Embryonic facial prominence (tissue), 1 donor: ENCODE data around the gene HSD17B2.
A peak's percentile ranks its signal among the peaks of the same experiment; 100 is the strongest.
"Not testable (repeated sequence)": the region's sequence is repeated elsewhere in the genome, so short reads cannot be mapped to it uniquely, and the experiment has no call there.

Experiments used
- DNase-seq: peaks from one replicate; pipeline ENCODE4 v3.0.0-alpha.2; 2016; ENCODE audit errors: extremely low spot score

Gene HSD17B2

GRCh38 chr16:82034981-82035612 lies at the start of gene HSD17B2:
Gene HSD17B2, plus strand, starts transcription at chr16:82035253. Its CDS starts 172 bp downstream, at chr16:82035425.
- no peak for DNase-seq

GRCh38 chr16:81987121-81987520 lies 47.9 kb upstream of the HSD17B2 start:
- DNase-seq: no peak

- no peak for DNase-seq
These were observed 47.3 kb upstream of the HSD17B2 start for GRCh38 chr16:81987706-81988105.

- no peak for DNase-seq
These were observed 42.2 kb upstream of the HSD17B2 start for GRCh38 chr16:81992859-81993258.

- no peak for DNase-seq
These were observed 40.6 kb upstream of the HSD17B2 start for GRCh38 chr16:81994485-81994884.

- DNase-seq: no peak
These were observed 39.4 kb upstream of the HSD17B2 start for GRCh38 chr16:81995651-81996050.

GRCh38 chr16:81996664-81997509 lies 38.2 kb upstream of the HSD17B2 start:
- no peak for DNase-seq

- DNase-seq: no peak
These were observed 37.3 kb upstream of the HSD17B2 start for GRCh38 chr16:81997738-81998137.

- no peak for DNase-seq
These were observed 32.2 kb upstream of the HSD17B2 start for GRCh38 chr16:82002831-82003230.

GRCh38 chr16:82004601-82005000 lies 30.5 kb upstream of the HSD17B2 start:
- DNase-seq: no peak

- DNase-seq: no peak
These were observed 29.8 kb upstream of the HSD17B2 start for GRCh38 chr16:82005027-82005830.

GRCh38 chr16:82006036-82006435 lies 29.0 kb upstream of the HSD17B2 start:
- DNase-seq: no peak

- DNase-seq: no peak
These were observed 27.9 kb upstream of the HSD17B2 start for GRCh38 chr16:82007189-82007588.

GRCh38 chr16:82008957-82009592 lies 26.0 kb upstream of the HSD17B2 start:
- DNase-seq: no peak

GRCh38 chr16:82009789-82010188 lies 25.3 kb upstream of the HSD17B2 start:
- not testable (repeated sequence) for DNase-seq

- DNase-seq: no peak
These were observed 24.4 kb upstream of the HSD17B2 start for GRCh38 chr16:82010649-82011048.

GRCh38 chr16:82011199-82011641 lies 23.8 kb upstream of the HSD17B2 start, which contains the start of gene SDR42E1:
Gene SDR42E1, minus strand, starts transcription at chr16:82011470. Its CDS starts 10,612 bp downstream, at chr16:82000858.
- DNase-seq: no peak

GRCh38 chr16:82013139-82013538 lies 21.9 kb upstream of the HSD17B2 start:
- DNase-seq: no peak

- no peak for DNase-seq
These were observed 18.8 kb upstream of the HSD17B2 start for GRCh38 chr16:82016263-82016662.

- peak; percentile 7 for DNase-seq
These were observed 18.1 kb upstream of the HSD17B2 start for GRCh38 chr16:82016964-82017363.

GRCh38 chr16:82017911-82018568 lies 17.0 kb upstream of the HSD17B2 start:
- DNase-seq: no peak
